ENCODE measurements around the gene ITGAX. TPM values are rescaled to one million over a fixed set of nuclear protein-coding genes. Genes with fewer than 3 reads are reported as not detected.

Gene ITGAX
- 100 to 1,000 TPM in 1 of 4 donors, 1 to 10 TPM in 3; 4.7 to 158 (median 7.3) TPM for total RNA-seq

- TF ChIP-seq CTCF (IDR thresholded peaks at IDR 0.05; ENCODE audit: low read depth), result no peak
Measured at GRCh38 chr16:31354394-31355291, at the start of gene ITGAX. Gene ITGAX (plus strand): TSS chr16:31355176. CDS start chr16:31355255, 79 bp downstream.

- TF ChIP-seq CTCF (IDR thresholded peaks at IDR 0.05; ENCODE audit: low read depth), result no peak
Measured at GRCh38 chr16:31305219-31305618, 49.8 kb upstream of the ITGAX start.

- TF ChIP-seq CTCF (IDR thresholded peaks at IDR 0.05; ENCODE audit: low read depth), result no peak
Measured at GRCh38 chr16:31322500-31322899, 32.5 kb upstream of the ITGAX start.

- no peak for TF ChIP-seq CTCF (IDR thresholded peaks at IDR 0.05; ENCODE audit: low read depth)
Measured at GRCh38 chr16:31323959-31324629, 30.9 kb upstream of the ITGAX start.

GRCh38 chr16:31325171-31325570, 29.8 kb upstream of the ITGAX start:
- TF ChIP-seq CTCF (IDR thresholded peaks at IDR 0.05; ENCODE audit: low read depth), result no peak

- TF ChIP-seq CTCF (IDR thresholded peaks at IDR 0.05; ENCODE audit: low read depth), result no peak
Measured at GRCh38 chr16:31327646-31328225, 27.2 kb upstream of the ITGAX start.
